NCI-H1436 treated with DMSO at 0.1 percent for 48 hours (cell line): ENCODE data around the gene DSCAM.
A peak's percentile ranks its signal among the peaks of the same experiment; 100 is the strongest.
"Not testable (repeated sequence)": the region's sequence is repeated elsewhere in the genome, so short reads cannot be mapped to it uniquely, and the experiment has no call there.

Experiments
- DNase-seq: peaks from one replicate; lab custom pipeline; 2025; lab: John Stamatoyannopoulos, UW

Gene DSCAM, protein sequence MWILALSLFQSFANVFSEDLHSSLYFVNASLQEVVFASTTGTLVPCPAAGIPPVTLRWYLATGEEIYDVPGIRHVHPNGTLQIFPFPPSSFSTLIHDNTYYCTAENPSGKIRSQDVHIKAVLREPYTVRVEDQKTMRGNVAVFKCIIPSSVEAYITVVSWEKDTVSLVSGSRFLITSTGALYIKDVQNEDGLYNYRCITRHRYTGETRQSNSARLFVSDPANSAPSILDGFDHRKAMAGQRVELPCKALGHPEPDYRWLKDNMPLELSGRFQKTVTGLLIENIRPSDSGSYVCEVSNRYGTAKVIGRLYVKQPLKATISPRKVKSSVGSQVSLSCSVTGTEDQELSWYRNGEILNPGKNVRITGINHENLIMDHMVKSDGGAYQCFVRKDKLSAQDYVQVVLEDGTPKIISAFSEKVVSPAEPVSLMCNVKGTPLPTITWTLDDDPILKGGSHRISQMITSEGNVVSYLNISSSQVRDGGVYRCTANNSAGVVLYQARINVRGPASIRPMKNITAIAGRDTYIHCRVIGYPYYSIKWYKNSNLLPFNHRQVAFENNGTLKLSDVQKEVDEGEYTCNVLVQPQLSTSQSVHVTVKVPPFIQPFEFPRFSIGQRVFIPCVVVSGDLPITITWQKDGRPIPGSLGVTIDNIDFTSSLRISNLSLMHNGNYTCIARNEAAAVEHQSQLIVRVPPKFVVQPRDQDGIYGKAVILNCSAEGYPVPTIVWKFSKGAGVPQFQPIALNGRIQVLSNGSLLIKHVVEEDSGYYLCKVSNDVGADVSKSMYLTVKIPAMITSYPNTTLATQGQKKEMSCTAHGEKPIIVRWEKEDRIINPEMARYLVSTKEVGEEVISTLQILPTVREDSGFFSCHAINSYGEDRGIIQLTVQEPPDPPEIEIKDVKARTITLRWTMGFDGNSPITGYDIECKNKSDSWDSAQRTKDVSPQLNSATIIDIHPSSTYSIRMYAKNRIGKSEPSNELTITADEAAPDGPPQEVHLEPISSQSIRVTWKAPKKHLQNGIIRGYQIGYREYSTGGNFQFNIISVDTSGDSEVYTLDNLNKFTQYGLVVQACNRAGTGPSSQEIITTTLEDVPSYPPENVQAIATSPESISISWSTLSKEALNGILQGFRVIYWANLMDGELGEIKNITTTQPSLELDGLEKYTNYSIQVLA (N-terminal part only)

DNA sequence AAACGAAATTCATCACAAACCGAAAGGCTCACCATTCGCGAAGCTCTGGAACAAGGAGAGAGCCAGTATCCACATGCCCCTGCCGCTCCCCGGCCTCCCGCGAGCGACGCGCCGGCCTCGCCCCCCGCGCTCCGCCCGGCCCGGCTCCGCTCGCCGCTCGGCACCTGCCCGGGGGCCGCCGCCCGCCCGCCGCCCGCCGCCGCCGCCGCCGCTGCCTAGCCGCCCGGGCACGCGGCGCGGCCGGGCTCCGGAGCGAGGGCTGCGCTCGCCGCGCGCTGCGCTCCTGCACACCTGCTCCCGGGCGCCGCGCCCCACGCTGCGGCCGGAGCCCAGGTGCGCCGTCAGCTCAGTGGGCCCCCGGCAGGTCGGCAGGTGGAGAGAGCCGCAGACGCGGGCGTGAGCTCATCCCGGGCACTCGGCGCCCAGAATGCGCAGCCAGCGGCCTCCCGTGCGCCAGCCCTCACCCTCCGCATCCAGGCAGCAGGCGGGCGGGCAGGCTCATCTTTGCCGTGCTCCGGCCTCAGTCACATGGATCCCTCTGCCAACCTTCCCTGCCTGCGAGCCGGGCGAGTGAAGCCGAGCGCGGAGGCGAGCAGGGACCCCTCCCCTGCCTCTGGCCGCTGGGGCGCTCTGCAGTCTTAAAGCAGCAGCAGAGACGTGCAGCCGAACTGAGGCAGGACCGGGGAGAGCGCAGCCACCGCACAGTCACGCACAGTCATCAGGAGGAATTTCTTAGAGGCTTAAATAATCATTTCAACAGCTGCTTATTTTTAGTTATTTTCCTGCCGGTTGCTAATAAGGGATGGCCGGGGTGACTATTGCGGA, at the start of gene DSCAM:
Gene DSCAM, minus strand, starts transcription at position 572 of the 825 bp plus-strand sequence. Its CDS starts 497 bp downstream, at position 75.
- no peak for DNase-seq

DNA sequence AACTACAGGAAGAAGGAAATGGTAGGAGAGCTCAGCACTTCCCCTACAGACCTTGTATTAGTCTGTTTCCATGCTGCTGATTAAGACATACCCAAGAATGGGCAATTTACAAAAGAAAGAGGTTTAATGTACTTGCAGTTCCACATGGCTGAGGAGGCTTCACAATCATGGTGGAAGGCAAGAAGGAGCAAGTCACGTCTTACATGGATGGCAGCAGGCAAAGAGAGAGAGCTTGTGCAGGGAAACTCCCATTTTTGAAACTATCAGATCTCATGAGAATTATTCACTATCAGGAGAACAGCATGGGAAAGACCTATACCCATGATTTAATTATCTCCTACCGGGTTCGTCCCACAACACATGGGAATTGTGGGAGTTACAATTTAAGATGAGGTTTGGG, 48.7 kb upstream of the DSCAM start:
- not testable (repeated sequence) for DNase-seq

DNA sequence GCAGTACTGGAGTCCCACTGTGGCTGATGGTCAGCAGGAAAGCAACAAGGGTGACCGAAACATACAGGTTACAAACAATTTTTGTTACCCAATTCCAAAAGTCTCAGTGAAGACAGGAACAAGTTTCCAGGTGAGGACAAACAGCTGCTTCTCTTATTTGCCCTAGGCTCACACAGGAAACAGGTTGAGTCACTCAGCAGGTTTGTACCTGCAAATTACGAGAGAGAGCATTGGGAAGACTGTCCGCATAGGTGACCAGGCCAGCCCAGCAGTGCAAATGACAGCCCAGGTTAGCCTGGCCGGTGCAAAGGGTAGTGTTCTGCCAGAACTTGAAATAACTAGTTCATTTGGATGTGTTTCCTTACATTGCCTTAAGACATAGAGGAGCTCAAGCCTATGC, 40.0 kb upstream of the DSCAM start:
- no peak for DNase-seq

DNA sequence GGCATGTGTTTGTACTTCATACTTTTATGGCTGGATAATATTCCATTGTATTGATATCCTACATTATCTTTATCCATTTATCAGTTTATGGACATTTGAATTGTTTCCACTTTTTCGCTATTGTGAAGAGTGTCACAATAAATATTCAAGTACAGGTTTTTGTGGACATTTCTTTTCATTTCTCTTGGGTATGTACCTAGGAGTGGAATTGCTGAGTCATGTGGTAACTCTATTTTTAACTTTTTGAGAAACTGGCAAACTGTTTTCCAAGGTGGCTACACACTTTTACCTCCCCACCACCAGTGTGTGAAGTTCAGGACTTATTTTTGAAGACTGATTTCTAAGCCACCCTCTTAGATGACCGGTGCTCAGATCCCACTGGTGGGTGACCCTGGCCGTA, 39.0 kb upstream of the DSCAM start:
- no peak for DNase-seq

DNA sequence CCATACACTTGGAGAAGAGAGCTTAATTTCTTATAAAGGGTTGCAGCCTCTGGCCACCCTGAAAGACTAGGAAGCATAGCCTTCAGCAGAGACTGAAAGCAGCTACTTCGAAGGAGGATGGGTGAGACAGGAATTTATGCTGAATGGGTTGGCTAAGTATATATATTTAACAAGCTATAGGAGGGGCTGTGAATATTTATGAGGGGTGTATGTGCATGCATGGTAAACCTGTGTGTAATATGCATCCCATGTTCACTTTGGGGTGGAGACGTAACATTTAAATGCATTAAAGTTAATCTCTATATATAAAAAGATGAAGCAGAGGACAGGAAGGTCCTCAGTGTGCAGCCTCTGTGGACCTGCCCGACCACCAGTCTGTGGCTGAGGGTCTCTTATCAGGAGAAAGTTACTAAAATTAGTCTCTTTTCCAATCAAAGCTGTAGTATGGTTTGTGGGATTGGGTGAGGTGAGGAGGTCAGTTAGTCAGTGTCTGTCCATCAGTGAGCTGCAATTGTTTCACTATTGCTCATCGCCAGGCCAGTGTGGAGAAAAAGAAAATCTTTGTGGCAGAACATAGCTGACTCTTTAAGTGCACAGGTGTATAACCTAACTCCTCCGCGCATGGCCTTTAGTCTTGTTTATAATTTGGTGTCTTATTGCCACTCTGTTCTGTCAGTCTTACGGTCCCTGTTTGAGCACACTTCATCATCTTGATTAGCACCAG, 35.4 kb upstream of the DSCAM start:
- DNase-seq, result no peak

DNA sequence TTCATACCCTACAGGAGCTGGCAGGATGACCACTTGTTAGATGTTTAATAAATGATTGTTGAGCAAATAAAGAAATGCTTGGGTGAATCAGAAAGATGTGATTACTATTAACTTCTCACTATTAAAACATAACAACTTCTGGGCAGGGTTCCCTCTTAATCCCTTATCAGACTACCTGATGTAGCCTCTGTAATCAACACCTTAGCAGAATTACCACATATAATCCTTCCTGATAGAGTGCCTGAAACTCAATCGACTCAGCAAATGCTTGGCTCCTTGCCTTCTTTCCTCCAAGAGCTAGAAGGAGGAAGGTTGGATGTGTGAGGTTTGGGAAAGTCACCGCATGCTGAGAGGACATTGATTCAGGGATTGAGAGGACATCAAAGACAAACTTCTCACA, 34.8 kb upstream of the DSCAM start:
- DNase-seq, result no peak

DNA sequence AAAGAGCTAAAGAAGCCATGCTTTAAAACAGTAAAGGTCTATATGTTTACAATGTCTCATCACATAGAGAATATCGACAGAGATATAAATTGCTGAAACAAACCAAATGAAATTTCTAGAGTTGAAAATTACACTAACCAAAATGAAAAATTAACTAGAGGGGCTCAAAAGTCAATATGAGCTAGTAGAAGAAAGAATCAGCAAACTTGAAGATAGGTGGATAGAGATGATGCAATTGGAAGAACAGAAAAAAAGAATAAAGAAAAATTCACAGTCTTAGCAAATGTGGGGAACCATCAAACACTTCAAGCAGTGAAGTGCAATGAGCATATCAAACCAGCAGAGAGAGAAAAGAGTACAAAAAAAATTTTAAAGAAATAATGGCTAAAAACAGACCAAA, 24.1 kb upstream of the DSCAM start:
- DNase-seq, result no peak

DNA sequence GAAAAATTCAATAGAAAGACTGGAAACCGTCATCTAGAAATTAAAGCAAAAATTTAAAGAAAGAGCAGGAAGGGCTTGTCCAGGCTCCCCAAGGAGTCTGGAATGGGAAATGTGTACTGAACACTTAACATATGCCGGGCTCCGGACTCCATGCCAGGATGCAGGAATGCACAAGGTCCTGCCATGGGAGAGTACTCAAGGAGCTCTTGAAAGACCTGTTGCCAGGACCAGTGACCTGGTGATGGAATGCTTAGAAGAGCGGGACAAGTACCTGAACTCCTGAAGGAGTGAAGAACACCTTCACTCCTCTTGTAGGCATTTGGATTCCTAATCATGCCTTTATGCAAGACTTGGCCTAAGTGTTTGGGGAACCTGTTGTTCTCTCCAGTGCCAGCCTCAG, 16.9 kb upstream of the DSCAM start:
- no peak for DNase-seq

DNA sequence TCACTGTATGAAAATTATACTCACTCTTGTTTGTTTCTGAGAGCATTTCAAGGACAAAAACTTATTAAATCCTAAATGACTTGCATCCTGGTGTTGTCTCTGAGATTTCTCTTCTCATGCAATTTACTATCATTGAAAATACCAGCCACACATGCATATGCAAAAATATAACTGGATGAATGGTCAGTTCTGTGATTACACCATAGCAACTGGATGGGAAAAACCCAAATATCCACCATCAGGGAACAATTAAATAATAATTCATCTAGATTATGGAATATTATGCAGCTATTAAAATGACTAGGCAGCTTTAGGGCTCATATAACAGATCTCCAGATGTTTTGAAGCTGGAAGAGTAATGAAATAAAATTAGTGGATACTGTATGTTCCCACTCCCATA, 11.6 kb upstream of the DSCAM start:
- DNase-seq, result no peak

DNA sequence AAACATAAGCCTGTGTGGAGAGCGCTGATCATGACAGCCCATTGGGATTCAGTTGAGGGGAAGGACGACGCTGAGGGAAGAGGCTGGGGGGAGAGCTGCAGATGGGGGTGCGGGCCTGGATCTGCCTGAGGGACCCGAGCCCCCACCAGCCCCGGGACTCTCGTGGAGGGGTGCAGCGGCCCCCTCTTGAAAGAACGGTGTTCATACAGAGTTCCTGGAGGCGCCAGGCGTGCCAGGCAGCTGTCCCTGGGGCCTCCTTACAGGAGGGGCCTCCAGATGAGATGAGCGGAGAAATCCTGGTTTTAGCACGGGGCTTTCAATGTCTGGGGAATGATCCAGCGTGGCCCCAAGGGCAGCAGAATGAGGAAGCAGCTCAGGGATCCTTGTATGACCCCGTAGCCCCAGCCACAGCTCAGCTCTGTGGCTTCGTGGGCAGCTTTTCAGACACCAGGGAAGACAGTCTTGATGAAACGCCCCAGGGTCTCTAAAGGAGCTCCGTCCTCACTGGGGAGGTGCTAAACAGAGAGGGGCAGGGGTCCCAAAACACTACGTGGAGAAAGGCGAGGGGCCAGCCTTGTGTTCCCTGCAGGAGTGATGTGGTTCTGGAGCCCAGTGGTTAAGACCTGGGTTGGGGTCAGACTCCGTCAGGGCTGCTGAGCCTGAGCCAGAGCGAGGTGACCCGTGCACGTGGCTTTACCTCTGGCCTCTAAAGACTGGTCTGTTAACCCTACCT, 7.2 kb upstream of the DSCAM start:
- no peak for DNase-seq

DNA sequence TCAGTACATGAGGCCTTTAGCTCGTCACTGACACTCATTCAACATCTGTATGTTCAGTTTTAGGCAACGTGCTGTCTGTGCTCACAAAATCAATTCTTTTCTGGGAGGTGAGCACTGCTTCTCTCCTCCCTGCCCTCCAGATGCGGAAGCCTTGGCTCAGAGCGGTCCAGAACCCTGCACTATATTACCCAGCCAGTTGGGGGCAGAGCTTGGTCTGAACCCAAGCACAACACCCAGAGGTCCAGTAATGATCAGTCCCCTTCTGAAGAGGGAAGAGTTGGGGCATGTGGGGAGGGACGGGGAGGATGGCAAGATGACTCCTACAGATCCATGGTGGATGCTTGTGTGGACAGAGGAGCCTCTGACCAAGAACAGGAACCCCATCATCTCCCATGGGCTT, 5.6 kb upstream of the DSCAM start:
- no peak for DNase-seq

DNA sequence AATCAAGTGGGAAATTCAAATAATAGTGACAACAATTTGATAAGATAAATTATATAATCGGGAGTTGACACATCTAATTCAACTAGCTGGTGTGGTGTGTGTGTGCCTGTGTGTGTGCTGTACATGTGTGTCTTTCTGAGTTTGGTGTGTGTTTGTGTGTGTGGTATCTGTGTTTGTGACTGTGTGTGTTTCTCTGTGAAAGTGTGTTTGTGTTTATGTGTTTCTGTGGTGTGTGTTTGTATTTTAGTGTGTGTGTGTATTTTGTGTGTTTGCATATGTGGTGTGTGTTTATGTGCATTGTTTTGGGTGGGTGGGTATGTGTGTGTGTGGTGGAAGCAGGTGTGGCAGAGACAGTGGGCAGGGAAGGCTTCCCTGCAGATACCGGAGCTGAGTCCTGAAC, 4.8 kb upstream of the DSCAM start:
- no peak for DNase-seq

DNA sequence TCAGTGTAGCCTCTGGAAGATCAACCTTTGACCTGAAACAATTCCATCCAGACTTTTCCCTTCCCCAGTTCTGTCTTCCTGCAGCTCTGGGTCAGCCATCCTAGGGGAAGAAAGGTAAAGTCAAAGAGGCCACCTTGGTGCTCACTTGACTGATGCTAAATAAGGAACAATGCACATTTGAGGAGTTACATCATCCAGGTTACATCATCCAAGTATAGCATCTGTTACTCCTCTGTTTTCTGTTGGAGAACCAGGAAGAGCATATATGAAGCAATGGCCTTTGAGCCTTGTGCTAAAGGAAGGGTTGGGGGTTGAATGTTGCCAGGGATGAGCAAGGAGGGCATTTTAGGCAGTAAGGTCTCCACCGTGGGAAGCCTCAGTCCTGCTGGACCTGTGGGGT, 3.1 kb upstream of the DSCAM start:
- no peak for DNase-seq

DNA sequence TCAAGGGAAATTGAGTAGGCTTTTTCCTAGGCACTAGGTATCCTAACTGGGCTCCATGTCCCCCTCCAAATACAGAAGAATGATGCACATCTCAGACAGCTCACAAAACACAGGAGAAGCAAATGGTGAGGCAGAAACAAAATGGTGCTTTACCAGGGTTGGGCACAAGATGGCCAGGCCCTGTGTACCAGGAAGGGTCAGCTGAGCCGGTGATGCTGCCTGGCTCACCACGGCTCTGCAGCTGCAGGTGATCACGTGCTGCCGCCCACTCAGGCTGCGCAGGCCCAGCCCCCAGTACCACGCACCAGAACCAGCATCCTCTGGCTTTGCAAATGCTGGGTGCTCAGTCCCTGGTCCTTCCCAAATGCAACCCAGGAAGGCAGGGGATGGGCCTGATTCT, 993 bp upstream of the DSCAM start:
- no peak for DNase-seq

DNA sequence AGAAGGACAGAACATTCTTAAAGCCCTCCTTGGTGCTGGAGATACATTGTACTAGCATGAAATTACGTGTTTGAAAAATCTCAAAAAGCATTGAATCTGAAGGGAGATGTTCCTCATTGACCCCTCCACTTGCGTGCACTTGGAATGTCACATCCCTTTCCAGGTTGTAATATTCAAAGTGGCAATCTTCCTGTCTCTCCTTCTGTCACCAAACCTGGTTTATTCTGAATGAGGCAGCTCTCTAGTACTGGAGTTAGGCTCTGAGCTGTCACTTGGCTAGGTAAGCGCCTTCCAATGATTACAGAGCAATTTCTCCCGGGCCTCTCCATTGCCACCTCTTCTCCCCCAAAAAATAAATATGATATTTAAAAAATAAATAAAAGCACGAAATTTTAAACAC, 855 bp downstream of the DSCAM start:
- no peak for DNase-seq

DNA sequence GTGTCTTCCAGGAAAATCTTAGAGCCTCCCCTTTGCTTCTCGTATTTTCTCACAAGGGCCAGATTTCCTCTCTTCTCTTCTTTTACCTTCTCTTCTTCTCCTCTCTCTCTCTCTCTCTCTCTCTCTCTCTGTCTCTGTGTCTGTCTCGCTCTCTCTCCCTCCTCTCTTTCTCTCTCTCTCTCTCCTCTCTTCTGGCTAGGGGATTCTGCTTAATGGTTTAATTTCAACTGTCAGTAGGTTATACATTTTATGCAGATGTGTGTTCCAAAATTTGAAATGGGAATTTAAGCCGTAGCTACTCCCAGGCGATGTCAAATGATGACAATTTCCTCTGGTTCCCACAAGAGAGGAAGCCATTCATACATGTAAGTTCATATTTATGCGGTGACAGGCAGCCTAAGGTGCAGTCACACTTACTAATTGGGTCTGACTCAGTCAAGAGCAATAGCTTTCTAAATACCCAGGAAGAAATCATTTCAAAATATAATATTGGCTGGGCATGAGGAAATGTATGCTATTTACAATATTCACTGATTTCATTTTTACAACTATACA, 1.4 kb downstream of the DSCAM start:
- no peak for DNase-seq

DNA sequence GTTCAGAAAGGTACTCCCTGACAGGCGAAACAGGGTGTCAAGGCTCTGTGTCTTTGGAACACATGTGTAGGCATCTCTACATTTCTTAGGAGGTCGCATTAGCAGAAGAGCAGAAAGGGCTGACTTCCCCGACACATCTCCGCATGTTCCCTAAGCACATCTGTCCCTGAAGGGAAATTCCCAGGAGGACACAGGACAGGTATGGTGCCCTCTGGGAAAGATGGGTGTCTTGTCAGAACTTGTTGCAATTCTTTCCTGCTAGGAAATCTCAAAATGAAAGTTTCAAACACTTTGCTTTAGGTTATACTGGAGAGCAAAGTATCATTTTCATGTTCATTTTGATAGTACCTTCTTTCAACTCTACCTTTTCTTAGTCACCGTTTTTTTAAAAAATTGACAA, 2.0 kb downstream of the DSCAM start:
- no peak for DNase-seq

DNA sequence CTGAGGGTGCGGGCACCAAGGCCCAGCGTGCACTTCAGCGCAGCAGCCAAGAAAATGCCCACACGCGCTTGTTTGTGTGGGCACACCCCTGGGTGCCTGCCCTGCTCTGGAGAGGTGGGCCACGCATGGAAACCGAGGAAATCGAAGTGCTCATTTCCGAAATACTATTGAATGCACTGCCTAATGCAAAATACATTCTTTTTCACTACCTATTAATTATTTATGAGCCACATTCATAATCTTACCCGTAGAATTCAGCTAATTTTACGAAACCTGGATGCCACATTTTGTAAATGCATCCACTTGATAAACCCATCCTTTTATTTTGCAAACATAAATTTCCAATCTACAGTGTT, 4.8 kb downstream of the DSCAM start:
- no peak for DNase-seq

DNA sequence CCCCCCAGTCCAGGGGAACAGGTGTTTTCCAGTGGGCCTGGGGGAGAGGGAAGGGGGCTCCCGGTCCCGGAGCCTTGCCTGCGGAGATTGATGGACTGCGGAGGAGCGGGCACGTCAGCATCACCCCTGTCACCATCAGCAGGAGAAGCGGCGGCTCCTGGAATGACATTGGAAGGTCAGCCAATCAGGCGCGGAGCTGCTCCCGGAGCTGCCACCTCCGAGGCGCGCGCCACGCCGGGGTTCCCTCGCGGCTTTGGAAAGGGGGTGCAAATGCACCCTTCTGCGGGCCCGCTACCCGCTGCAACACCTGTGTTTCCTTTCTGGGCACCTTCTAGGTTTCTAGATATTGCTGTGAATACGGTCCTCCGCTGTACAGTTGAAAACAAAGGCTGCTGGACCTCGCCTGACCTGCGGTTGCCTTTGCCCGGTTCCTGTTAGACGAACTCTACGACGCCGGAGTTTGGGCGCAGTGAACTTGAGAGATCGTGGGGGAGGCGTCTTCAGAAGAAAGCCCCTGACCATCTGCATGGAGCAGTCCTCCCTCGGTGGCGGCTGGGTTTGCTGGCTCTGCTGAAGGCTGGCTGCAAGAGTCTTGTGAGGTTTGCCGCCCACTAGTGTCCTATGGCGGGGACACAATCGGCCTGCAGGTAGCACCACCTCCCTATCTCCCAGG, 5.3 kb downstream of the DSCAM start:
- DNase-seq, result peak; percentile 75
